Measurements from ENCODE around the gene CREM. TPM values are rescaled to one million over a fixed set of nuclear protein-coding genes. Genes with fewer than 3 reads are reported as not detected.

Gene CREM
- total and polyA plus RNA-seq, 2 of the 4 experiments (the other 2 are of a cell fraction) = 33.2 to 40.5 TPM

- in situ Hi-C loops (cut with MboI; ENCODE audit: low sequenced_read_pairs) = no loop called here
- no TSS peak for BruUV-seq (replicated peaks)
- Histone ChIP-seq H3K56ac (ENCODE audit: extremely low read depth, insufficient read depth, low read length) (no peak overlapping the region), H2AK5ac (ENCODE audit: low read depth, low read length) (no peak overlapping the region), H3K4ac (ENCODE audit: low read depth, low read length) (no peak overlapping the region), H3K27me3 (ENCODE audit: control insufficient read depth, insufficient read depth, low read length) (no peaks in the 10 kb centered on the region), H3K27ac (ENCODE audit: insufficient read depth, low read length) (no peak overlapping the region), H2BK15ac (ENCODE audit: low read depth, low read length) (no peak overlapping the region), H3K79me1 (ENCODE audit: low read depth in 1 of 2, low read length in 2 of 2) (peaks cover 16 to 51% of the 10 kb centered on the region in 2 experiments), H3K4me3 (ENCODE audit: insufficient read depth, low read depth, low read length) (no peak overlapping the region), H2BK5ac (ENCODE audit: low read depth, low read length, poor library complexity, severe bottlenecking) (no peak overlapping the region), H2AK9ac (replicated peaks; ENCODE audit: low read depth, low read length, poor library complexity) (no peak overlapping the region), H3K18ac (ENCODE audit: low read depth, low read length) (no peak overlapping the region), H3K4me2 (ENCODE audit: low read depth, low read length) (no peak overlapping the region; the same call in 1 of the 2 replicates), H3K9me1 (ENCODE audit: insufficient read depth, low read length) (peaks cover 8% of the 10 kb centered on the region), H4K8ac (ENCODE audit: low read depth in 2 of 2, low read length in 2 of 2) (peak overlapping the region in 1 of 2 experiments; percentile 36; a peak in 1 of 4 replicates), H3K9me3 (ENCODE audit: control insufficient read depth, insufficient read depth, low read length) (no peaks in the 10 kb centered on the region), H4K5ac (ENCODE audit: low read depth, low read length) (no peak overlapping the region), H2BK20ac (ENCODE audit: low read depth, low read length) (no peak overlapping the region), H3K14ac (replicated peaks; ENCODE audit: low read depth, low read length) (0 out of 2 replicates have a peak overlapping the region, but pooled peaks have one; percentile 81), H3K9ac (ENCODE audit: low read depth, low read length) (no peak overlapping the region), H2AFZ (replicated peaks; ENCODE audit: low read length, poor library complexity) (no peak overlapping the region), H4K91ac (ENCODE audit: insufficient read depth, low read depth, low read length) (no peak overlapping the region), H2BK120ac (ENCODE audit: low read depth, low read length) (no peak overlapping the region), H3K23ac (ENCODE audit: low read depth, low read length) (no peak overlapping the region), H3K36me3 (ENCODE audit: control insufficient read depth, insufficient read depth, low read length) (no peaks in the 10 kb centered on the region), H4K20me1 (ENCODE audit: insufficient read depth, low read length) (no peaks in the 10 kb centered on the region; the same call in 1 of the 2 replicates), H3K4me1 (ENCODE audit: control insufficient read depth, insufficient read depth, low read length) (peaks cover 4% of the 10 kb centered on the region)
- ATAC-seq (ENCODE audit: low read depth) = peak; percentile 27
- no peak for TF ChIP-seq USF2 (IDR thresholded peaks at IDR 0.05; ENCODE audit: low read depth, low read length)
- no peak for TF ChIP-seq CEBPB (IDR thresholded peaks at IDR 0.05; ENCODE audit: low read depth, low read length)
- TF ChIP-seq ELK1 (IDR thresholded peaks at IDR 0.05; ENCODE audit: borderline replicate concordance, low read depth, low read length) = no peak
- no peak for TF ChIP-seq MAZ (IDR thresholded peaks at IDR 0.05; ENCODE audit: borderline replicate concordance, low read depth, low read length)
- no peak for TF ChIP-seq FOS (IDR thresholded peaks at IDR 0.05; ENCODE audit: low read depth, low read length)
- TF ChIP-seq CHD1 (IDR thresholded peaks at IDR 0.05; ENCODE audit: low read depth, low read length) = no peak
- TF ChIP-seq MXI1 (IDR thresholded peaks at IDR 0.05; ENCODE audit: borderline replicate concordance, low read depth, low read length) = no peak
- ChIA-PET POLR2A (ENCODE audit: unreplicated experiment) (no interaction called here), CTCF (interaction anchor here (1.3 kb wide), 1 partner anchor 10 kb away, joined by 5 read pairs; the partner anchor contains the start of gene CREM)
- intact Hi-C loops (cut with micrococcal nuclease) = loop anchor here (2.0 kb wide), 1 partner anchor 47 kb away; no protein-coding TSS in a partner anchor
- peak; percentile 52 for DNase-seq
- WGBS, 2 experiments (ENCODE audit: extremely low coverage in 2 of 2, insufficient read length in 1 of 2) = 67% methylated on average over 1 of the region's 5 CpGs; no CpG with 5 or more reads in 1 of the 2 experiments
- dilution Hi-C loops (cut with HindIII; ENCODE audit: low sequenced_read_pairs, unreplicated experiment) = no loop called here
Measured at GRCh38 chr10:35135861-35136260, 9.2 kb downstream of the CREM start.

All from IMR-90 (cell line).